Measurements from ENCODE around the gene SSTR3.

GRCh38 chr22:37184380-37184755 is 27.9 kb downstream of the SSTR3 start:
- no peak for TF ChIP-seq CTCF (conservative IDR thresholded peaks at IDR 0.05; ENCODE audit: low read depth, low read length)
- TF ChIP-seq POLR2A (IDR thresholded peaks at IDR 0.05; ENCODE audit: low read depth, low read length): no peak
- no peak for TF ChIP-seq USF2 (IDR thresholded peaks at IDR 0.05; ENCODE audit: low read depth, low read length)
- no peak for TF ChIP-seq RCOR1 (IDR thresholded peaks at IDR 0.05; ENCODE audit: insufficient replicate concordance, low read length)
- TF ChIP-seq NFE2L2 (IDR thresholded peaks at IDR 0.05; ENCODE audit: low read depth, low read length): no peak
- no peak for TF ChIP-seq SMC3 (IDR thresholded peaks at IDR 0.05; ENCODE audit: low read depth, low read length)
- no peak for TF ChIP-seq RAD21 (IDR thresholded peaks at IDR 0.05; ENCODE audit: low read length)
